SHP77 treated with DMSO at 0.1 percent for 48 hours (cell line): Measurements from ENCODE around the gene ARID5A.
A peak's percentile ranks its signal among the peaks of the same experiment; 100 is the strongest.

ENCODE experiments used
- DNase-seq: peaks from one replicate; lab custom pipeline; 2025; lab: John Stamatoyannopoulos, UW

The ARID5A gene

DNA sequence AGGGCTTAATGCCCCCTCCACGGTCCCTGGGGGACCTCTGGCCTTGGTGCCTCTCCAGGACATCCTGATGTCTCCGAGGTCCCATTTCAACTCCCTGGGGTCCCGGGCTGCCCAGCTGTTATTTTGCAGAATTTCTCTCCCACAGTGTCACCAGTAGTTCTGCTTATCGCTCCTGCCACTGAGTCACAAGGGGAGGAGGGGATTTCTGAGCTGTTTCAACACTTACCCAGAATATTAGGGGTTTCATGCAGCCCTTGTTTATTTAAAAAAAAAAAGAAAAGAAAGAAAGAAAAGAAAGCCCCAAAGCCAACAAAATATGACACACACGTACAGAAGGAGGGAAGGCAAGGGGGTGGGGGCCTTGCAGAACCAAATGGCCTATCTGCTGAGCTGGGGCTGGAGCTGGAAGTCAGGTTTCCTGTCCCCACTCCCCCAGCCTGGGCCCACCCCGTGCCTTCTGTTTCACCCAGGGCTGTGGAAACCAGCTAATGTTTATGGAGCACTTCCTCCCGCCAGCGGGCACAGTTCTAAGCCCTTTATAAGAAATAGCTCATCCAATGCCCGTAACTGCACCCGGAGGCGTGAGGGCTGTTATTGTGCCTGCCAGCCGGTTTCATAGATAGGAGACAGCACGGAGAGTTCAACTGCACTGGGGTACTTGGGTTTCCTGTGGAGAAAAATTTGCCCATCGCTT, 8.4 kb upstream of the ARID5A start:
- no peak for DNase-seq

DNA sequence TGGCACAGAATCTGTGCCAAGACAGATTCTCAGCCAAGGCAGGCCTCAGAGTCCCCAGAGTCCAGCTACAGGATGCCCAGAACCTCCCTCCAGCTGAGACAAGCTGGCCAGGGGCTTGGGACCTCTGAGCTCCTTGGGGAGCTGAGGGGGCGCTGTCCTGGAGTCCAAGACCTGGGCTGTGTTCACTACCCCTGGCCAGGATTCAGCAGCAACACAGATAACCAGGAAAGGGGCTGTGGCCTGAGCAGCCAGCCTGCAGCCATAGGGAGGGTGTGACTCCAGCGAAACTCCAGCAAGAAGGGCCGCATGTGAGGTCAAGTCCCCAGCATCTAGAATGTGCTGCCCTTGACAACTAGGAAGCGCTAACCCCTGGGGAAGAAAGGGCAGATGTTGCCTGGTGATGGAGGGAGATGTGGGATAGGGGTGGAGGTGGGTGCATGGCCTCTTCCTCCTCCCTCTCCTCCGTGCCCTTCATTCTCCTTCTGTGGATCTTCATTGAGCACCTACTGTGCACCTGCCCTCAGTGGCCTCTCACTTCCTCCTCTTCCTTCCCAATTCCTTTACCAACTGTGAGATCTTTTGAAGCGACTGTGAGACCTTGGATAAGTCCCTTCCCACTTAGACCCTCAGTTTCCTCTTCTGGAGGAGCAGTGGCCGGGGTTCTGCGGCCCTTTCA, 7.7 kb upstream of the ARID5A start:
- DNase-seq = no peak

DNA sequence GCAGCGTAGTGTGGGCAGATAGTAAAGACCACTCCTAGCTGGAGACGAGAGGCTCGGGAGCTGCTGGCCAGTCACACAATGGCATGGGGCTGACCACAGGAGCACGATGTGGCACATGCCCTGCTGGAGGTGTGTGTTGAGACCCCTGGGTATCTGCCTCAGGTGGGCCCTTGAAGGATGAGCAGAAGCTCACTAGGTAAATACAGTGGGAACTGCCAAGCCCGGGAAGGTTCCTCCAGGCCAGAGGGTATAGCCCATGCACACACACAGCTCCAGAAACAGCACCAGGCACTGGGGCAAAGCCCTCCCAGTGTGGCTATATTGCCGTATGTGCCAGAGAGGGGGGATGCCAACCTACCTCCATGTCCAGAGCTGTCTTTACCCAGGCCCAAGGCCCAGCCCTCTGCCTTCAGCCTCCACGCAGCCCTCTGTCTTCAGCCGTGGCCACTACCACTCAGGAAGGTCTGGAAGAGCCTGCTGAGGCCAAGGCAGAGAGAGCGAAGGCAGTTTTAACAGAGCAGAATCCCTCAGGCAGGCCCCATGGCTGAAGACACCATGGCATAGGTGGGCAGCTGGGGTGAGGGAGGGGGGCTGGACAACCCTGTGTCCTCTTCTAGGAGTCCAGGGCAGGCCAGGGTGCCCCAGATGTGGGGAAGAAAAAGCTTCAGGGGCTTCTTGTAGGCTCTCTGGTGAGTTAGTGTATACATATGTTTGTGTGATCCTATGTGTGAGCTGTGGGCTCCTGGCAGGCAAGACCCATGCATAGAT, 7.0 kb upstream of the ARID5A start:
- no peak for DNase-seq

DNA sequence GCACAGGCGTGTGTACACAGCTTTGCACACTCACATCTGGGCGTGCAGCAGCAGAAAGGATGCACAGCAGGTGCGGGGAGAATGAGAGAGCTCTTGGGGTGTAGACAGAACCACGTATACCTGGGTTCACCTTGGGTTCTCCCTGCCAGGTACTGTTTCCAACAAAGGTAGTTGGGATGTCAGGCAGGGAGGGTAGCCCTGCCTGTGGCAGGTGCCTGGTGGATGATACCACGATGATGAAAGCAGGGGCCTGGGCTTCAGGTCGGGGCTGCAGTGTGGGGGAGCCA, 6.5 kb upstream of the ARID5A start:
- no peak for DNase-seq

DNA sequence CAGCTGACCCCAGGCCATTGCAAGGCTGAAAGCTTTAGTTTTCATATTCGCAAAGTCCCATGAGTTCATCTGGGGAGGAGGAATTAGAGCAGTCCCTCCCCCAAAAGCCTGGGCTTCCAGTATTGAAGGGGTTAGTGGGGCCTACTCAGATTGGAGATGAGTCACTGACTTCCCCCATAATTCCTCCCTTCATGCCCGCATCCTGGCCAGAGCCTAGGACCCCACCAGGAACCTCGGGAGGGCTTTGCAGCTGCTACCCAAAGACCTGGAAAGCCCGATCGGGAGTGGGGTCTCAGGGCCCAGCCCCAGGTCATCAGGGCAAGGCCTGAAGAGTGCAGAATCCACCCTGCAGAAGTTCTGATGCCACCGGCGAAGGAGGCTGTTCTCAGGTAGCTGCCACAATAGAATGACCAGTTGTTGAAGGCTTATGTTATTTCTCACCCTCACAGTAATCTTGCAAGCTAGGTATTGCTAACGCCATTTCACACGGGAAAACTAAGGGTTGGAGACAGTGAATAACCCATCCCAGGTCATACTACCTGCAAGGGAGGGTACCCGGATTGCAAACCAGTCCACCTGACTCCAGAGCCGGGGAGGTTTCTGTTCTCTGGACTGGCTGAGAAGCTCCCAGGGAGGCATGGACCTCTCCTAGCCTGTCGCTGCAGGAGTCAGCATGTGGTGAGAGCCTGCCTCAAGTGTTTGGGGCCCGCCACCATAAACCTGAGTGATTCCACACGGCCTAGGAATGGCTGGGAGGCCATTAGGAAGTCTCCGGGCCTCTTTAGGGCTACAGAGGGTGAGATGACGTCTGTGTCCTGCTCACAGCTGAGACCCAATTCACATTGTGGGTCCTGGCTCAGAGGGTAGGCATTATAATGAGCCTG, 5.8 kb upstream of the ARID5A start:
- no peak for DNase-seq

DNA sequence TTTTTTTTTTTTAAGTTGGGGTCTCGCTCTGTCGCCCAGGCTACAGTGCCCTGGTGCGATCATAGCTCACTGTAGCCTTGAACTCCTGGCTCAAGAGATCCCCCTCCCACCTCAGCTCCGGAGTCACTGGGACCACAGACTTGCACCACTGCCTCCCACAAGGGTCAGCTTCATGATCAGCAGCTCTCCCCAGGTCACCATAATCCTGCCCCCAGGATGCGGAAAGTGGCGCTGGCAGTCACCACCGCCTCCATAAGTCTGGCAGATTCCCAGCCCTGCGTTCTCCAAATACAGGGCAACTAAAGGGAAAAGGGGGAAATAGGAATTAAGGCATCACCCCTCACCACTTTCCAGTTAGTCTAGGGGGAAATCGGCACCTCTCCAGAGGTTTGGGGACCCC, 5.2 kb upstream of the ARID5A start:
- DNase-seq = no peak

DNA sequence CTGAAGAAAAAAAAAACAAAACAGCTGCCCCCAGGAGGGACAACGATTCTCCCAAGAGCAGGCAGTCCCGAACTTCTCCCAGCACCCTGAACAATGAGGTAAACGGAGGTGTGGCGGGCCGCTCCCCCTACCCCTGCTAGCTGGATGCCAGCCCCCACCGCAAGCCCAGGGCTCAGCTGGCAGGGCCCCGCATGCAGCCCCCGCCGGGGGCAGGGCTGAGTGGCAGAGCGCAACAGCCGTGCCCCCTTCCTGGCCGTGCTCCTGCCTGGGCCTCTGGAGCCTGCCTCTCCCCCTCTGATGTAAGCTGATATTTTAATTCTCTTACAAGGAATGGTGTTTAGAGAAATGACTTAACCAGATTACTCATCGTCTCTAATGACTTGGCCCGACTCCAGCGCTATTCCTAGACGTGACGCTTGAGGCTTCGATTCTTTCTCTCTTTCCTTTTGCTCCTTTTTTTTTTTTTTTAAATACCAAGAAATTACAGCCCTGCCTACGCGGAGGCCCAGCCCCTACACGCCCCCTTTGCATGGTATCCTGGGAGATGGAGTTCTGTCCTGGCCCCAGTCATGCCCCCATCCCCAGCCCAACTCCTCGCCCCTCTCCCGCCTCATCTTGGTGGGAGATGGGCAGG, 4.6 kb upstream of the ARID5A start:
- peak; percentile 34 for DNase-seq

DNA sequence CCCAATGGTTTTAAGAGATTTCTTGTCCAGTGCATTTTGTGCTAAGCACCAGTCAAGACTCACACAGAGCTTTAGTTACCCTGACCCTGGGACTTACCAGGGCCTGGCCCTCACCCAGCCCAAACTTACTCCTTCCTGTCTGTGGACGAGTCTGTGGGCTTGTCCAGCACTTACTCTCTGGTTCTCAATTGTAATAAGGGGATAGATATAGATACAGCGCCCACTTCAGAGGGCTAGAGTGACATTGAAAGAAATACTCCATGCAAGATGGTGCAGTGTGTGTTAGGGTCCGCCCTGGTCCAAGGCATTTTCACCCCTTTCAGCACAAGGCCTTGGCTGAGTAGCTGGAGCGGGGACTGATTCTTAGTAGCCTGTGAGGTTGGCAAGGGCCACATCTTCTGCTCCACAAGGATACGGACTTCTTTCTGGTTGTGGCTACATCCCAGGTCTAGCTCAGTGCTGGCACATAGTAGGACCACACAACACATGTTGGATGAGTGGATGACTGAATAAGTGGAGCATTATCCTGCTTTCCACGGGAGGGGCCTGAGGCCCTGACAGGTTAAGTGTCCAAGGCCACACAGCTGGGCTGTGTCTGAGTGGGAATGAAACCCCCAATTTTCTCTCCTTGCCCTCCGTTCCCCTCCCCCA, 3.8 kb upstream of the ARID5A start:
- no peak for DNase-seq

DNA sequence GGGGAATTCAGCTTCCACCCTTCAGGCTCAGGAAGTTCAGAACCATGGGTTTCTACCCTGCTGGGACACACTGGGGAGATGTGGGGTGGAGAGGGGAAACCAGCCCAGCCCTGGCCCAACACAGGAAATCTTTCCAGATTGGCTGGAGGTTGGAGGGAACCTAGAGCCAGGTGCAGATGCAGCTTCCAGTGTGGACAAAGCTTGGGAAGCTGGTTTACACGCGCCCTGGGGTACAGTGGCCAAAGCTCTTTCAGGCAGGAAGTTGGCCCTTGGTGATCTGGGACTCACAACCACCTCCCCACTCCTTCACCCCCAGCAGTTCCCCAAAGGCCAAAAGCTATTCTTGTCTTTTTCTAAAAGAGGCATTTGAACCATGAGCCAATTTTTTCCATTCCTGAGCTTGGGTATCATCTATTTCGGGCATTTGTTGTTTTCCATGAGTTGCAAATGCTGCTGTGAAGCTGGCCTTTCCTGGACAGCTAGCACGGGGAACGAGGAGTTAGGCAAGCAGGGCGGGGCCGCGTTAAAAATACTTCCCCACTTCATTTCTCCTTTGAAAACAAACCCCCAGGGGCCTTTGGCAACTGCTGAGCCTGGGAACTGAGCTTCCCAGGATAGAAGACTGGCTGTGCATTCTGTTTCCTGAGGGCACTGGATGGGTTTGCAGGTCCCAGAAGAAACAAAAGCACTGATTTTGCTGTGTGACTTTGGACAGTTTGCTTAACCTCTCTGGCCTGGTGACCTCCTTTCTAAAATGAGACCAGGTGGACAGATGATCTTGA, 3.1 kb upstream of the ARID5A start:
- DNase-seq = no peak

DNA sequence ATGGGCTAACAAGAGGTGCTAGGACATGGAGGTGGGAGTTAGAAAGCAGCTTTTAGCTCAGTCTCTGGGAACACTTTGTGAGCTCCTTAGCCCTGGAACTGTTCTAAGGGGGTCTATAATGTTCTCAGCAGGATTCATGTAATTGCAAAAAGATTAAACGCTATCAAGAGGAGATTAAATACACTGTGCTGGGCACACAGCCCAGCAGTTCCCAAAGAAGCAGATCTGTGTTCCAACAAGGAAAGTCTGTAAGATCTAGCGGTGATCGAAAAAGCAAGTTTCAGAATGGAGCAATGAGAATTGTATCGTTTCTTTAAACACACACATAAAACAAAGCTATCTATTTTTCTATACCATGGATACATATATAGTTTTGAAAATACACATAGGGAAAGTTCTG, 2.4 kb upstream of the ARID5A start:
- no peak for DNase-seq

DNA sequence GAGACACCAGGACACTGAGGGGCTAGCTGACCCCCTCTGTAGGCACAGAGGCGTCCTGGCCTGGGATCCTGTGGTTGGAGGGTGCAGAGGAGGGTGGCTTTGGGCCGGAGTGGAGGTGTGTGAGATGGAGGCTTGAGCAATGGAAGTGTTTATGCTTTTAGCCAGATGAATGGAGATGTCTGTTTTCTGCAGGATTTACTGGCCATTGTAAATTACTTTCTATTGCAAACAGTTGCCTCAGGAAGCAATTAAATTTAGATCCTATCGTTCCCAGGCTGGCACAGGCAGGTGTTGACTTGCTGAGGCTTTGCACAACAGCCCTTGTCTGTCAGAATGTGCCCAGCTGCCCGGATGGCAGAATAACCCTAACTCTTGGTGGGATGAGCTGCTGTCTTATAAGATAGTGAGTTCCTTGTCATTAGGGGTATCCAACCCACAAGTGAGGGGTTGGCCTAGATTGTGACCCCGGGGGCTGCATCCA, 1.8 kb upstream of the ARID5A start:
- DNase-seq = peak; percentile 49

DNA sequence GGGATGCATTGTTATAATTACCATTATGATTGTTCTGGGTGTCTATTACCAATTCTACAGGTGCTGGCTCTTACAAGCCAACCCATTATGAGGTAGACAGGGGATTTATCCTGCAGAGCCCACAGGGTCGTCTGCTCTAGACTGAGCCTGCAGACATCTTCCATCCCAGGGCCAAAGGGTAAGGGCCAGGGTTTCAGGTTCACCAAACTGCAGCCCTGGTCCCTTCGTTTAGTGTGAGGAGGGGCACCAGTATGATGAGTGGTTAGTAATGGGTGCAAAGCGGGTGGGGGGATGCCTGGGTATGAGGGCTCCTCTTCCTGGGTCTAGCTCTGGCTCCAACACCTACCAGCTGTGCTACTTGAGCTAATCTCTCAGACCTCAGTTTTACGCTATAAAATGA, 1.2 kb upstream of the ARID5A start:
- DNase-seq = no peak

DNA sequence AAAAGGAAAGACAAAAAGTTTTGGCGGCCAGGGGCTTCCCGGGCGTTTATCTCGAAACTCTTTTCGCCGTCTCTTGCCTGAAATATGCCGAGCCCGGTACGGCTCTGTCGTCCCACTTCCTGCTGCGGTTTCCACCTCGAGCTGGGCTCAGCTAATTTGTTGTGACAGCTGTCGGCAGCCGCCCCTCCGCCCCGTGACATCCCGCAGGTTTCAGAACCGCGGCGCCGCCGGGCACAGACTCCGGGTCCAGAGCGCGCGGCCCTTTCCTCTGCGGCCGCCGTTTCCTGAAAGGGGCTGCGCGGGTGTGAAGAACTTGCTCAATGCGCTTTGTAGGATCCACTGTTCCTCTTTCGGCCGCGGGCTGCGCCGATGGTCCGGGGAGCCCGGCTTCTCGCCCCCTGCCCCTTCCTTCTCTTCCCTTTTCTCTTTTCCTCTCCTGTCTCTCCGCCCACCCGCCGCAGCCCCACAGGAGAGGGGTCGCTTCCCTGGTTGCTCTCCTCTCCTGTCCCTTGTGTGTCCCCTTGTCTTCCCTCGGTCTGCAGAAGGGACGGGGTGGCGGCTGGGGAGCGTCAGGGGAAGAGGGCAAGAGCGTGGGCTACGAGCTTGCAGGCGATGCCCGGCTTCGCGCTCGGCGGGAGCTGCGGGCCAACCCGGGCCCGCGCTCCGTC, 648 bp downstream of the ARID5A start:
- DNase-seq = peak; percentile 24

DNA sequence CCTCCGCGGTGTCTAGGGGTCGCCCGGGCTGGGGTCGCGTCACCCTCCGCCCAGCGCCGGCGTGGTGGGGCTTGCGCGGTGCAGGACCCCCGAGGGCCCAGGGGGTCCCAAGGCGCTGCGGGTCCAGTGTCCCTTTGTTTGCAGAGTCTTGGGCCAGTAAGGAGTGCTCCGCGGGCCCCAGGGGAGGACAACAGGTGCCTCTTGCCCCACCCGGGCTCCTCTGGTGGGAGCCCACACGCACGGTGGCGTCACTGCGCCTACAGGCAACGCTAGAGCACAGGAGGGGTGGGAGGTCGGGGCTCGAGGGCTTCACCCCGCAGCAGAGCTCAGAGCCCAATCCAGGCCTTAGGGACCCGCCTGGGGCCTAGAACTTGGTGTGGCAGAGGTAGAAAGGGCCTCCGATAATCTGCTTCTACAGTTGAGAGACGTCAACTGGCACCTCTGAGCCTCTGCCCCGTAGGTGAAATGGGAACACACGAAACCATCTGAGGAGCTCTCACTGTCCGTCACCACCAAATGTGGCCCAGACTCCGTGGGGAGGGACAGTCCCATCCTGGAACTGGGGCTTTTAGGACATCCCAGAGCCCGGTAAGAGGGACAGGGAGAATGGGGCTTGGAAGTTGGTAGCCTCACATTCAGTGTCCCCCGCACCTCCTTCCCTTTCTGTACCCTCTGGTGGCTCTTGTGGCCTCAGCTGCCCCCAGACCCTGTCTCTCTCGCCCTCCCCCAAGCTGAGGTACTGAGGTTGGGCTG, 1.4 kb downstream of the ARID5A start:
- DNase-seq = no peak

DNA sequence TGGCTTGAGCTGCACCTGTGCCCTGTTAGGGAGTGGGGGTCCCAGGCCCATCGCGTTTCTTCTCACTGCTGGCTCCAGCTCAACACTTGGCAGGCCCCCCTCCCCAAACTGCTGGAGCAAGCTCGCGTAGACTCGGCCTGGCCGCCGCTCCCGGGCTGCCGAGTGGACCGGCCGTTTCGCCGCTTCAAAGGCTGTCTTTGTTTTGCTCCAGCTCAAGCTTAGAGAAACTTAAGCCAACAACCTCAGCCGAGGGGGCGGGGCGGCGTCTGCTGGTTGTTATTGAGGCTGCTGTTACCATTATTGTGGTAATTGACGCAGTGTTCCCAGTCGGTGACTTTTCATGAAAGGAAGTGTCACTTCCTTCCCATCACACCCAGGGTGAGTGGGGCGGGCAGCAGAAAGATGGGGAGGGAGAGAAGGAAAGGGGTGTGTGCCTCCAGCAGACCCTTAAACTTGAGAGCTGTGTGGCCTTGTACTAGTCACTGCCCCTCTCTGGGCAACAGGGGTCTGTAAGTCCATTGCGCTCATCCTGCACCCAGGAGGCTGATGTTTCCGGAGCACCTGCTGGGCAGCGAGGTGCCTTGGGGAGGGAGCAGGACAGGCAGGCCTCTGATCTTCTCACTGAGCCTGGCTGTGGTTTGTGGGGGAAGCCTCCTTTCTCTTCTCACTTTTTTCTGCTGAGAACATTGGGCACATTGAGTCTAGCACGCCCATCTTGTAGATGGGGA, 2.1 kb downstream of the ARID5A start:
- no peak for DNase-seq

DNA sequence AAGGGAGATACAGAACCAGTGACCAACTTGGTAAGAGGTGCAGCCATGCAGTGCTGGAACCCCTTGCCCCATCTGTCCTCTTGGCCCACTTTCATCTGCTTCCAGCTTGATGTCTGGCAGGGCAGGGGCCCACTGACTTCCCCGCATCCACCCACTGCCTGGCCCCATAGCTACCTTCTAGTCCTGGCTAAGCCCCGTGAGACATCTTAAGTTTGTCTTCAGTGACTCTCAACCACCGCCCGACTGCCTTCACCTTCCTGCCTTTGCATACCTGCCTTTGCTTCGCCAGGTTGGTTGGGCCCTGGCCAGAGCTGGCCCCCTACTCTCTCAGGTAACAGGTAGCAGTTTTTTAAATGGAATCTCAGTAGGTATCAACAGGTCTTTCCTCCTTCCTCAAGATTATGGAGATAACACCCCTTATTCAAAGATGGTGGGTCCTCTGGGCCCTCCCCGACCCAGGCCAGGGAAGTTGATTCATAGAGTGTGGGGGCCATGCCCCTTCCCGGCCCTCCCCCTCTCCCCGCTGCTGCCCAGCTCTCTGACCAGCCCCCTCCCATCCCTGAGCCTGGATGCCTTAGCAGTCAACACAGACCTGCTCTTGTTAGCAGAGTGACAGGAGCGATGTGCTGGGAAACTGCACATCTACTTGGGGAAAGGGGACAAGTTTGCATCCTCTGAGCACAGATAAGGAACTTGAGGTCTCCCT, 2.8 kb downstream of the ARID5A start:
- no peak for DNase-seq

DNA sequence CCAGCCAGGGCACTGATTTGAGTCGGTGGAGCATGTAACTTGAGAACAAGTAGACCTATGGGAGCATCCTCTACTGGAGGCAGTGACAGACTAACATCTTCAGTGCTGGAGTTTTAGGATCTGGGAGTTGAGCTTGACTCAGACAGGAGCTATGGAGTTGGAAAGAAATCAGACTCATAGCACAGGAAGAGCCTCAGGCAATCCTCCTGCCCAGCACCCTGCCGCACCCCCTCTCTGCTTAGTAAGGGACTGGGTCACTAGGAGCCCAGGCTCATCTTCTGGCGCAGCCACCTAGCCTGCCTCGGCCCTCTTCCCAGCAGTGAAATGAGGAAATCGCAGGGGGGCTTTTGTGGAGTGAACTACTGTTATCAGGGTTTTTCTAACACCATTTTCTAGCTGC, 3.6 kb downstream of the ARID5A start:
- no peak for DNase-seq
